A549 (cell line): ENCODE measurements around the gene PTPN12.

Experiments
- CHD2 ChIP-seq: fragments of 150-350 bp; IDR thresholded peaks from 2 replicates; pipeline ENCODE4 v1.6.1; 2014; ENCODE audit warnings: low read length; ENCODE audit not compliant: partially characterized antibody
- CTCF ChIP-seq: fragments of >200 bp; sonication (Bioruptor Twin); formaldehyde crosslinking; IDR thresholded peaks from 3 replicates; pipeline ENCODE4 v1.5.1; 2016
- MAX ChIP-seq: IDR thresholded peaks from 2 replicates; pipeline ENCODE4 v1.6.1; 2012
- NFE2L2 ChIP-seq: fragments of 150-350 bp; conservative IDR thresholded peaks from 2 replicates; pipeline ENCODE4 v1.6.1; 2014; ENCODE audit warnings: low read length
- PBX3 ChIP-seq: IDR thresholded peaks from 2 replicates; pipeline ENCODE4 v1.6.1; 2012
- PHF8 ChIP-seq: fragments of 200-600 bp; sonication (generic); IDR thresholded peaks from 2 replicates; pipeline ENCODE4 v1.6.1; 2016; ENCODE audit warnings: low read depth, mild to moderate bottlenecking, antibody characterized with exemption, moderate library complexity, borderline replicate concordance
- POLR2A ChIP-seq: IDR thresholded peaks from 2 replicates; pipeline ENCODE4 v1.6.1; 2012; ENCODE audit warnings: mild to moderate bottlenecking, low read length

GRCh38 chr7:77626586-77627308, 89.7 kb downstream of the PTPN12 start:
- TF ChIP-seq NFE2L2 (no peak), PHF8 (no peak), CTCF (no peak), MAX (no peak), CHD2 (no peak), POLR2A (no peak), PBX3 (no peak)
